Activated CD8-positive, alpha-beta memory T cell treated with anti-CD3 and anti-CD28 coated beads for 48 hours (primary cell): ENCODE data around the gene SRGAP2C.
"Not testable (repeated sequence)": the region's sequence is repeated elsewhere in the genome, so short reads cannot be mapped to it uniquely, and the experiment has no call there.

Source experiments
- DNase-seq, 3 experiments: peaks; one replicate each; pipeline ENCODE4 v3.0.0-alpha.2; 2020; ENCODE audit warnings: low read depth in 2 of 3, low spot score in 2 of 3

The SRGAP2C gene

DNA sequence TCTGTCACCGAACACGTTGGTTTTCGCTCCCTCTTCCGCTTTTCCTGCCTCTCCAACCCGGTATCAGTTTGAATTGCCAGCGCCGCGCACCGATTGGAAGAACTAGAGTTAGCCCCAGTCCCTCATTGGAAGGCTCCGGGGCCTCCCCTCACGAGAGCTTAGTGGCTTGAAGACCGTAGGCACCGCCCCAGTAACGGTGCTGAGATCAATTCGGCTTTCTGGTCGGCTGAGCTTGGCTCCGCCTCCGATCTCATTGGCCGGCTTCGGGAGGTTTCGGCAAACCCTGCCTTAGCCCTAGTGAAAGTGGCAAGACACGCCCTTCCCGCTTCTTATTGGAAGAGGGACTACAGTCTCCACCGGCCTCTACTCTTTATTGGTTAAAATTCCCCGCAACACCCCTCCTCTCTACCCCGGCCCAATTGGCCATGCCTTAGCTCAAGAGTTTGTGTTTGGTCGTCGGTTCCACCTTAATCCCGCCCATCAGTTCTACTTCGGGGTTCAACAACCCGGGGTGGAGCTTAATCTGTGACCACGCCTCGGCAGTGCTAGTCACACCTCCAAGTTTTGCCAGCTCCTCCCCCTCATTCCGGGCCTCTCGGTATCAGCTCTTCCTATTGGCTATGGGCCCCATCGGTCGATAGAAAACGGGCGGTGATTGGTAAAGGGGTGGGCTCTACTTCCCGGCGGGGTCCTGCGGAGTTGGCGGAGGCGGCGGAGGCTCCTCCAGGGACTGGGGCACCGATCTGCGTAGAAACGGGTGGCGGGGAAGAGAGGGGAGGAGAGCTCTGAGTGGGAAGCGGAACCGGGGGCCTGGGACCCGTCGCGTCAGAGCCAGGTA, at the start of gene SRGAP2C, which contains the start of gene FAM72B:
Gene SRGAP2C, plus strand, starts transcription at position 686 of the 838 bp plus-strand sequence. CDS start 2,472 bp downstream, outside the sequence.
Gene FAM72B, minus strand, starts transcription at position 51 of the 838 bp plus-strand sequence. CDS start 851 bp downstream, outside the sequence.
- DNase-seq, result peak; percentile 51 to 76 (median 54)

DNA sequence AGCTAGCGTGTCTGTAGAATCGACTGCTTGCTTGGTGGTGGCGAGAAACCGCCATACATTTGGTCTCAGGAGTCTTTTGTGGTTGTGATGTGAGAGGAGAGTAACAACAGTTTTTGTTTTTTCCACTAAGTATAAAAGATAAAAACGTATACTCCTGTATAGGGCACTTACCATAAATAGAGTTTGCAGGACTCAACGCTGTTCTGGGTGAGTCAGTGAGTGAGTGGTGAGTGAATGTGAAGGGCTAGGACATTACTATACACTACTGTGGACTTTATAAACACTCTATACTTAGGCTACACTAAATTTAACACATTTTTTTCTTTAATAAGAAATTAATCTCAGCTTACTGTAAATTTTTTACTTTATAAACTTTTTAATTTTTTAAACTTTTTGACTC, 44.4 kb upstream of the SRGAP2C start:
- DNase-seq, result not testable (repeated sequence)

DNA sequence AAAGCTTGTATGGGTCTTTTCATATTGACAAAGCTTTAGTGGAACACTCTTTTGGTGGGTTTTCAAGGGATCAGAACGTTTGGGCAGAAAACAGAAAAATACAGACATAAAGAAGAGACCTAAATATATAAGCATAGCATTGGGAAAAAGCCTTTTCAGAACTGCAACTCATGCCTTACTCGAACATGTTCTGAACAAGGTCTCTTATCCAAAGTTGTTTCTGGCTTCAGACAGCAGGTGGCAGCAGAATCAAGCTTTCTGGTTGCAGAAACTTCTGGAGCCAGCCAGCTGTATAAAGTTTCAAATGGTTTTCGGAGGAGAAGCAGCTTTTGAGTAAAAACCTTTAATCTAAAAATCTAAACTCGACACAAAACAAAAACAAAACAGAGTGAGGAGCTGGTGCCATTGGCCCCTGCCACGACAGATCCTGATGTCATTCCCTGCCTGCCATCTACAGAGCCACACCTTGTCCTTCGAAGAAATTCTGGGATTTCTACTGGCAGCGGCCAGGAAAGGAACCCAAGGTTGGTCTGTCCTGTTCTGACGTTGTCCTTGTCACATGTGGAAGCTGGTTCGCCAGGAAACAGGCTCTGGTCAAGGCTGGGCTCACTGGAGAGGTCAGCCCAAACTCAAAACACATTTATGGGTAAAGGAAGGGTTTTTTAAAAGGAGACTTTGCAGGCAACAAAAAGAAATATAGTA, 36.1 kb upstream of the SRGAP2C start:
- DNase-seq, result not testable (repeated sequence)

DNA sequence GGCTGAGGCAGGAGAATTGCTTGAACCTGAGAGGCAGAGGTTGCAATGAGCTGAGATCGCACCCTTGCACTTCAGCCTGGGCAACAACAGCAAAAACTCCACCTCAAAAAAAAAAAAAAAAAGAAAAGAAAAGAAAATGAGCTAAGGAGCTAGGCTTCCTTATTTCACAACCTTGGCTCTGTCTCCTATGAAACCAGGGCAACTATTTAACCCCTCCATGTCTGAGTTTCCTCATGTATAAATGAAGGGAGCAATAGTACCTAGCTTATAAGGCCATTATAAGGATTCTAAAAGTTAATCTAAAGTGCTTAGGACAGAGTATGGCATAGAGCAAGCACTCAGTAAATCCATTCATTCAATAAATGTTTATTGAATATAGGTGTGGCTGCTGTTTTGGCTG, 33.5 kb upstream of the SRGAP2C start:
- DNase-seq, result not testable (repeated sequence)

GRCh38 chr1:121152788-121153187, 32.0 kb upstream of the SRGAP2C start:
- not testable (repeated sequence) for DNase-seq

DNA sequence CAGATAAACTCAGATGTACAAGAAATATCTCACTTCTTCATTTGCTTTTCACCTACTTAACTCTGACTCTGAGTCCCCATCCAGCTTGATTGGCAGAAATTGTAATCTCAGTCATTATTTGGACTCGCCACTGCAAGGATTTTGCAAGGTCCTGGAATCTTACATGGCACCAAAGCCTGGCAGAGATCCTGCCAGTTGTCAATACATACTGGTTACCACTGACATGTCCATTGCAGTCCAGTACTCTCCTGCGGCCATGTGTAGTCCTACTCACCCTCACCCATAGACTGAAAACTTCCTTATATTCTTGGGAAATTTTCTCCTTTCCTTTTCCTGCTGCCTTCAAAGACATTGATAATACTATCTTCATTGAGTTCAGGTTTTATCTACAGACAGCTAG, 30.0 kb upstream of the SRGAP2C start:
- not testable (repeated sequence) for DNase-seq

GRCh38 chr1:121155671-121156358, 29.0 kb upstream of the SRGAP2C start:
- not testable (repeated sequence) for DNase-seq

DNA sequence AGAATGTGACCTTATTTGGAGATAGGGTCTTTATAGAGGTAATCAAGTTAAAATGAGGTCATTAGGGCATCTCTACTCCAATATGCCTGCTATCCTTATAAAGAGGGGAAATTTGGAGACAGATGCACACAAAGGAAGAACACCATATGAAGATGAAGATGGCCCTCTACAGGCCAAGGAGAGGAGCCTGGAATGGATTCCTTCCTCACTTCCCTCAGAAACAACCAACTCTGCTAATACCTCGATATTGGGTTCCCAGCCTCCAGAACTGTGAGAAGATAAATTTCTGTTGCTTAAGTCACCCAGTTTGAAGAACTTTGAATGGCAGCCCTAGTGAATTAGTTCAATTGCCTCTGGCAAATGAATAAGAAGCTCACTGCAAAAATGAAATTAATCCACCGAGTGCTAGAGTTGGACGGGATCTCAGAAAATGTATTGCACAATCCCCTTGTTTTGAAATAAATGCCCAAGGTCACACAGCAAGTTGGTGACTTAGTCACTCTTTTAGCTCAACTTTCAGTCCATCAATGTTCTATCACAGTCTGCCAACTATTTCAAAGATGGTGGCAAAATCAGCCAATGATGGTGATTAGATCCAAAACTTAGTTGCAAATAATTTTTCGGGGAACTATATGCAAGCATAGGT, 27.7 kb upstream of the SRGAP2C start:
- DNase-seq, result not testable (repeated sequence)

DNA sequence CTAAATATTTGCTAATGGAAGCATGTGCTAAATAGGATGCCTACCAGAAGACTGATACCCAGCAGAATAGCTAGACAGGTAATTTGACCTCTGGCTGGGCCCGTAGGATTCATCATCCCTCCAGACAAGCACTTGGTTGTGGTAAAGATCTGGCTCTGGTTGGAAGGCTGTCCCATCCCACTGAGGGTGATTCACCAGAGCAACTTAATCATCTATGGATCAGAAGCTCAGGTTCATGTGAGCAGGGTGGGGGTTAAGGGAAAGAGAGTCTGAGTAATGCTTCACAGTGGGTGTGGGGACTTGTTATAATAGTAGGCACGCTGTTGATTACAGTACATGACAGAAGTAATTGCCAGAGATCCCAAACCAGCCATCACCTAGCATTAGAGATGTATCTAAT, 27.2 kb upstream of the SRGAP2C start:
- not testable (repeated sequence) for DNase-seq

DNA sequence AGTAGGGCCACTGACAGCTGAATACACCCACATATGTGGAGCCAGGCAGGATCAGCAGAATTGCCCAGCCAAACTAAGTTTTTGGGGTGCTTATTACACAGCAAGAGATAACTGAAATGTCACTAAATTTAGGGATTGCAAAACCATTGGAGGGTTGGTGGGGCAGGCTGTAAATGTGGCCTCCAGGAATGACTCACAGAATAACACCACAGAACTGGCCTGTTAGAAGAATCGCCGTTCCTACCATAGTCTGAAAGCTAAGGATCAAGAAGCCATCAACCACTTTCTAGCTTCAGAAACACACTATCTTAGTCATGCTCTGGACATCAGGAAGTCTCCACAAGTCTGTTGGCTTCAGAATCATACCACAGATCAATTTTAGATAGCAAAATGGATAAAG, 24.7 kb upstream of the SRGAP2C start:
- DNase-seq, result not testable (repeated sequence)

- DNase-seq, result not testable (repeated sequence)
These were observed 23.4 kb upstream of the SRGAP2C start for GRCh38 chr1:121161199-121161901.

DNA sequence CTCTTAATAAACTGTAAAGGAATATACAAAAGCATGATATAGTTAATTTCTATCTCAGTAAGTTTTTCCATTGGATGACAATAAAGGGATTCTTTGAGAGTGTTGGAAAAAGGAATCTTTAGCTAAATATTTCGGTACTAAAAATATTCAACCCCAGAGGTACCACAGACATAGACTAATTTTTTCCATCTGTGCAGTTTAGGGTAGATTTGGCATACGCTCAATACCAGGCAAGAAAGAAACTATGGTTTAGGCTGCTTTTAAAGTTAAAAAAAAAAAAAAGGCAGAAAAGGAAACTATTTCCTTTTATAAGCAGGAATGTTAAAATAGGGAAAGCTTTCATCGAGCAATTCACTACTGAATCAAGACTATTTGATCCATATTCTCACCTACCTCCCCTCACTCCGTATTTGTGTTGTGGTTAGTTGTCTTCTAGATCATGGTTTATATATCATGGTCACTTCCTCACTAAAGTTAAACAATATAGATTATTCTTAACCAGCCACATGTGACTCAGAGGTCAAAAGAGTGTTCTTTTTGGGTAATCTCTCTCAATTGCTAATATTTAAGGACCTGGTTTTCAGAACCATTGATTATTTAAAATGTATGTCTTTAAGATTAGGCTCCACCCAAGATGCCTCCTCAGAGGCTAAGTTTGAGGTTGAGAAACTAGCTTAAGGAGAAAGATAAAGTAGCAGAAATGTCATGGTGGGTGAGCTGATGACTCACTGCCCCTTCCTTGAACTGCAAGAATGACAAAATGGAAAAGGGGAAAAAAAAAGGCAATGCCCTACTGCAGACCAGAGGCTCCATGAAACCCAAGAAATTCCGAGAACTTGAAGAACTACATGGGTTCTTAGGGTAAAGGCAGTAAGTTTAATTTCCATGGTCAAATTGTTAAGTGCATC, 20.7 kb upstream of the SRGAP2C start:
- not testable (repeated sequence) for DNase-seq

- not testable (repeated sequence) for DNase-seq
These were observed 19.5 kb upstream of the SRGAP2C start for GRCh38 chr1:121165296-121165695.

- not testable (repeated sequence) for DNase-seq
These were observed 17.5 kb upstream of the SRGAP2C start for GRCh38 chr1:121167225-121167738.

- not testable (repeated sequence) for DNase-seq
These were observed 16.6 kb upstream of the SRGAP2C start for GRCh38 chr1:121168152-121168668.

GRCh38 chr1:121176649-121177048, 8.1 kb upstream of the SRGAP2C start:
- not testable (repeated sequence) for DNase-seq

- DNase-seq, result not testable (repeated sequence)
These were observed 6.6 kb upstream of the SRGAP2C start for GRCh38 chr1:121178197-121178596.

DNA sequence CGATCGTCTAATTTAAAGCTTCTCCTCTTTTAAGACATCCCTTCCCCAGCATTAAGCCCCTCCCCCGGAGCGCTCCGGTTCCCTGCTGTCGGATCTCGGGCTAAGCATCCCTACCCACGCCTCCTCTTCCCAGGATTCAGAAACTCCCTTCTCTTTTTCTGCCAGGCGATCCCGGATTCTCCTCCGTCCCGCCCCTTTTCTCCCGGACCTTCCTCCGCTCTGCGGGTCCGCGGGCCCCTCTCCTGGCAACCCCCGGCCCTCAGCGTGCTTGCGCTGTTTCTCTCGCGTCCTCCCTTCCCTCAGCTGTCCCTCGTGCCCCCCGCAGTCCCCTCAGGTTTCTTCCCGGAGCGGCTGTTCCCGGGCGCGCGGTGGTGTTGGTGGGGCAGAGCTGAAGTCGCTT, 908 bp upstream of the SRGAP2C start:
- DNase-seq, result peak in 1 of 3 experiments; percentile 0
